H1 (cell line): Measurements from ENCODE around the gene COA1. TPM values are rescaled to one million over a fixed set of nuclear protein-coding genes. Genes with fewer than 3 reads are reported as not detected.
"Not testable (repeated sequence)": the region's sequence is repeated elsewhere in the genome, so short reads cannot be mapped to it uniquely, and the experiment has no call there.

ENCODE experiments used
- CTCF ChIA-PET: fragments of 300-600 bp; sonication (Branson Sonifier 250); formaldehyde crosslinking; loops from one replicate; lab custom pipeline; 2021; ENCODE audit not compliant: partially characterized antibody; lab: Charles Lee
- POLR2A ChIA-PET: fragments of 300-600 bp; sonication (Branson Sonifier 250); formaldehyde crosslinking; loops from one replicate; lab custom pipeline; 2021; ENCODE audit warnings: inconsistent platforms; ENCODE audit not compliant: partially characterized antibody; lab: Charles Lee
- DNase-seq, 2 experiments: peaks; one replicate each; pipeline versions ENCODE4 v3.0.0 to v3.0.0-alpha.2; 2010 to 2022; ENCODE audit warnings: low spot score in 2 of 2, low read depth in 1 of 2, mixed read lengths in 1 of 2
- FAIRE-seq: peaks from 2 replicates; lab custom pipeline; 2011; peaks lifted over from hg19 to GRCh38; lab: Jason Lieb, UNC
- H2AFZ ChIP-seq: 2 replicates; pipeline ENCODE4 v1.8.1; 2012; ENCODE audit warnings: low read length, inconsistent platforms
- H2AK5ac ChIP-seq: 2 replicates; pipeline ENCODE4 v1.6.1; 2013; ENCODE audit warnings: low read depth, low read length
- H2BK120ac ChIP-seq: replicated peaks from 2 replicates; pipeline ENCODE3; 2013; ENCODE audit warnings: low read depth, low read length, inconsistent platforms
- H2BK12ac ChIP-seq: 2 replicates; pipeline ENCODE4 v1.6.1; 2013; ENCODE audit warnings: low read depth, low read length
- H2BK15ac ChIP-seq: 2 replicates; pipeline ENCODE4 v1.6.1; 2013; ENCODE audit warnings: low read length
- H2BK20ac ChIP-seq: 2 replicates; pipeline ENCODE4 v1.6.1; 2013; ENCODE audit warnings: low read length
- H2BK5ac ChIP-seq: 2 replicates; pipeline ENCODE4 v1.6.1; 2013; ENCODE audit warnings: low read depth, low read length
- H3K14ac ChIP-seq: 2 replicates; pipeline ENCODE4 v1.6.1; 2013; ENCODE audit warnings: inconsistent platforms; ENCODE audit not compliant: insufficient read length
- H3K18ac ChIP-seq: 2 replicates; pipeline ENCODE4 v1.6.1; 2013; ENCODE audit warnings: low read length; ENCODE audit errors: extremely low read depth
- H3K23ac ChIP-seq: 2 replicates; pipeline ENCODE4 v1.6.1; 2013; ENCODE audit warnings: inconsistent platforms; ENCODE audit not compliant: insufficient read length
- H3K23me2 ChIP-seq: 2 replicates; pipeline ENCODE4 v1.6.1; 2013; ENCODE audit warnings: low read depth, low read length
- H3K27ac ChIP-seq: 2 replicates; pipeline ENCODE4 v1.6.1; 2011; ENCODE audit warnings: low read depth, low read length, inconsistent platforms
- H3K27me3 ChIP-seq, 4 experiments: replicated peaks in 1 of 4; 1 replicate in 1 of 4; 2 replicates in 3 of 4; pipeline versions ENCODE4 v1.6.1 to v1.8.1; 2011 to 2013; ENCODE audit warnings: low read length in 3 of 4, mild to moderate bottlenecking in 3 of 4, inconsistent platforms in 2 of 4, mixed read lengths in 2 of 4, moderate library complexity in 1 of 4; ENCODE audit not compliant: control insufficient read depth in 3 of 4, insufficient read depth in 3 of 4; ENCODE audit errors: extremely low read depth in 1 of 4
- H3K36me3 ChIP-seq, 4 experiments: 2 replicates each; pipeline versions ENCODE4 v1.6.1 to v1.8.1; 2011 to 2013; ENCODE audit warnings: mild to moderate bottlenecking in 4 of 4, low read length in 3 of 4, moderate library complexity in 2 of 4, control low read depth in 1 of 4, inconsistent platforms in 1 of 4; ENCODE audit not compliant: insufficient read depth in 4 of 4, control insufficient read depth in 2 of 4
- H3K4ac ChIP-seq: replicated peaks from 2 replicates; pipeline ENCODE3; 2013; ENCODE audit warnings: low read length, low read depth, mixed read lengths, inconsistent platforms; ENCODE audit not compliant: insufficient read length
- H3K4me1 ChIP-seq, 4 experiments: replicated peaks in 1 of 4; 1 replicate in 1 of 4; 2 replicates in 3 of 4; pipeline versions ENCODE4 v1.6.1 to v1.8.1; 2011 to 2013; ENCODE audit warnings: low read length in 3 of 4, inconsistent platforms in 2 of 4, mixed read lengths in 1 of 4; ENCODE audit not compliant: insufficient read depth in 4 of 4, control insufficient read depth in 3 of 4
- H3K4me2 ChIP-seq, 2 experiments: 2 replicates each; pipeline versions ENCODE4 v1.6.1 to v1.8.1; 2011 to 2013; ENCODE audit warnings: low read depth in 2 of 2, low read length in 2 of 2, control low read depth in 1 of 2, inconsistent platforms in 1 of 2, mild to moderate bottlenecking in 1 of 2; ENCODE audit not compliant: insufficient read depth in 1 of 2
- H3K4me3 ChIP-seq, 4 experiments: fragments of 200-600, 300-600 bp in 1 of 4; sonication (generic), shearing (Covaris generic), sonication (Bioruptor Twin) in 1 of 4; 2 replicates each; pipeline versions ENCODE4 v1.5.1 to v1.8.1; 2011 to 2016; ENCODE audit warnings: low read length in 4 of 4, low read depth in 3 of 4, control low read depth in 2 of 4, inconsistent platforms in 2 of 4, mild to moderate bottlenecking in 2 of 4, mixed read lengths in 1 of 4, moderate library complexity in 1 of 4; ENCODE audit not compliant: insufficient read depth in 2 of 4; ENCODE audit errors: extremely low read depth in 1 of 4
- H3K56ac ChIP-seq: replicated peaks from 2 replicates; pipeline ENCODE3; 2013; ENCODE audit warnings: low read depth, mild to moderate bottlenecking, mixed read lengths, low read length, inconsistent platforms; ENCODE audit not compliant: insufficient read length
- H3K79me1 ChIP-seq: 2 replicates; pipeline ENCODE4 v1.6.1; 2013; ENCODE audit warnings: low read depth, low read length, control low read depth
- H3K79me2 ChIP-seq, 2 experiments: 2 replicates each; pipeline versions ENCODE4 v1.6.1 to v1.8.1; 2012 to 2013; ENCODE audit warnings: low read length in 2 of 2, mild to moderate bottlenecking in 2 of 2, inconsistent platforms in 1 of 2; ENCODE audit not compliant: insufficient read depth in 2 of 2, control insufficient read depth in 1 of 2
- H3K9ac ChIP-seq, 4 experiments: replicated peaks in 1 of 4; 1 replicate in 1 of 4; 2 replicates in 3 of 4; pipeline versions ENCODE4 v1.6.1 to v1.8.1; 2011 to 2013; ENCODE audit warnings: low read depth in 3 of 4, low read length in 3 of 4, control low read depth in 2 of 4, mild to moderate bottlenecking in 2 of 4, moderate library complexity in 2 of 4, inconsistent platforms in 1 of 4; ENCODE audit errors: extremely low read depth in 1 of 4
- H3K9me3 ChIP-seq, 2 experiments: 2 replicates each; pipeline versions ENCODE4 v1.6.1 to v1.8.1; 2012 to 2013; ENCODE audit warnings: mild to moderate bottlenecking in 2 of 2, moderate library complexity in 2 of 2, control low read depth in 1 of 2, inconsistent platforms in 1 of 2, low read depth in 1 of 2, low read length in 1 of 2, mixed read lengths in 1 of 2; ENCODE audit not compliant: insufficient read depth in 2 of 2
- H4K20me1 ChIP-seq, 2 experiments: replicated peaks in 1 of 2; 2 replicates each; pipeline versions ENCODE3 to v1.8.1; 2011 to 2013; ENCODE audit warnings: inconsistent platforms in 2 of 2, low read length in 2 of 2, mild to moderate bottlenecking in 1 of 2; ENCODE audit not compliant: insufficient read depth in 2 of 2, control insufficient read depth in 1 of 2
- H4K5ac ChIP-seq: 2 replicates; pipeline ENCODE4 v1.6.1; 2013; ENCODE audit warnings: low read length, low read depth, mixed read lengths, inconsistent platforms; ENCODE audit not compliant: insufficient read length
- H4K8ac ChIP-seq: 2 replicates; pipeline ENCODE4 v1.8.0; 2013; ENCODE audit warnings: mild to moderate bottlenecking, moderate library complexity, low read length, inconsistent platforms; ENCODE audit not compliant: insufficient read depth; ENCODE audit errors: extremely low read depth
- H4K91ac ChIP-seq: replicated peaks from 2 replicates; pipeline ENCODE3; 2013; ENCODE audit warnings: low read length, mixed read lengths, inconsistent platforms; ENCODE audit not compliant: insufficient read length
- WGBS, 2 experiments: shearing (Covaris generic) in 1 of 2; methylation state at CpG; one replicate each; pipeline versions ENCODE4 v1.1.6 to v1.1.7; 2013 to 2015; ENCODE audit warnings: low lambda C conversion rate in 2 of 2, mixed read lengths in 2 of 2, inconsistent platforms in 1 of 2, low coverage in 1 of 2, missing lambda C conversion rate in 1 of 2; ENCODE audit not compliant: insufficient replicate concordance in 2 of 2, insufficient coverage in 1 of 2, insufficient read length in 1 of 2; ENCODE audit errors: extremely low coverage in 1 of 2, missing lambda C conversion rate in 1 of 2; 5-methylcytosine and 5-hydroxymethylcytosine counted together
- polyA plus RNA-seq, 7 experiments: library from polyadenylated mRNA; depleted of rRNA in 3 of 7; stranded (reverse) in 5 of 7; unstranded in 2 of 7; fragments of >200 nt in 5 of 7; fragments of 200-250 nt in 2 of 7; gene quantifications; 1 replicate in 5 of 7; 2 replicates in 1 of 7; 4 replicates in 1 of 7; pipeline versions ENCODE4 v1.2.1 to v1.2.3, GENCODE V29; 2011 to 2013; ENCODE audit warnings: missing spikeins in 2 of 7, mixed read lengths in 2 of 7
- total RNA-seq: library from RNA; stranded (reverse); fragmentation: NEBNext Ultra II Directional; extraction: Animal tissue kit (Norgen Biotek cat#: 25700); gene quantifications from 2 replicates; pipeline ENCODE4 v1.2.1, GENCODE V29; 2021

Gene COA1
- total and polyA plus RNA-seq, 2 of the 8 experiments (the other 6 are each of a cell fraction or from before 2014, with no cell fraction given) = 98.6 to 143 TPM

- H3K23ac ChIP-seq, H3K23me2 ChIP-seq, H3K9ac ChIP-seq, H3K4me3 ChIP-seq, POLR2A ChIA-PET, H3K4me1 ChIP-seq, H2BK20ac ChIP-seq, H3K4ac ChIP-seq, H3K4me2 ChIP-seq, H2AK5ac ChIP-seq, H3K27me3 ChIP-seq, H3K9me3 ChIP-seq, H4K91ac ChIP-seq, FAIRE-seq, H3K27ac ChIP-seq, DNase-seq, H4K8ac ChIP-seq, H3K36me3 ChIP-seq, H2BK15ac ChIP-seq, H4K20me1 ChIP-seq, H2BK5ac ChIP-seq, H3K56ac ChIP-seq, H3K79me1 ChIP-seq, H3K18ac ChIP-seq, H2BK120ac ChIP-seq, H2AFZ ChIP-seq, H2BK12ac ChIP-seq, H4K5ac ChIP-seq, H3K14ac ChIP-seq: not testable (repeated sequence)
- WGBS, 2 experiments = 73% methylated on average over 3 of the region's 3 CpGs; no CpG with 5 or more reads in 1 of the 2 experiments
- CTCF ChIA-PET = interaction anchor here (1.9 kb wide), 1 partner anchor 17 kb away, joined by 6 read pairs; no protein-coding TSS in a partner anchor
- H3K79me2 ChIP-seq = peaks cover 17 to 28% of the 10 kb centered on the region in 2 experiments
Observed at GRCh38 chr7:43731494-43731893, 2.2 kb upstream of the COA1 start.
